OCI-LY1 (cell line): ENCODE data around the gene NDUFS7.

Experiments used
- H2AFZ ChIP-seq: fragments of 200-600 bp; sonication (generic), shearing (Covaris generic); 2 replicates; pipeline ENCODE4 v1.6.0; 2014; ENCODE audit warnings: antibody characterized with exemption, mild to moderate bottlenecking, low read length
- H3F3A ChIP-seq: fragments of 200-600 bp; sonication (generic), shearing (Covaris generic); 2 replicates; pipeline ENCODE4 v1.6.0; 2014; ENCODE audit warnings: mild to moderate bottlenecking, antibody characterized with exemption, low read length, moderate library complexity; ENCODE audit not compliant: insufficient read depth
- H3K27ac ChIP-seq: fragments of 200-600 bp; sonication (generic); 2 replicates; pipeline ENCODE4 v1.5.1; 2014; ENCODE audit warnings: low read length, mixed run types, mild to moderate bottlenecking, low read depth; ENCODE audit not compliant: poor library complexity, severe bottlenecking
- H3K27me3 ChIP-seq: fragments of 200-600 bp; sonication (generic); 2 replicates; pipeline ENCODE4 v1.6.0; 2014; ENCODE audit warnings: antibody characterized with exemption, mild to moderate bottlenecking, low read length, moderate library complexity; ENCODE audit not compliant: insufficient read depth
- H3K36me3 ChIP-seq: fragments of 200-600 bp; sonication (generic); 2 replicates; pipeline ENCODE4 v1.6.1; 2014; ENCODE audit warnings: mild to moderate bottlenecking, antibody characterized with exemption, low read length, moderate library complexity, mixed read lengths; ENCODE audit not compliant: insufficient read depth
- H3K4me1 ChIP-seq: fragments of 200-600 bp; sonication (generic); 2 replicates; pipeline ENCODE4 v1.5.1; 2014; ENCODE audit warnings: mild to moderate bottlenecking, low read length, moderate library complexity; ENCODE audit not compliant: insufficient read depth, severe bottlenecking
- H3K4me2 ChIP-seq: fragments of 200-600 bp; sonication (generic), shearing (Covaris generic); 2 replicates; pipeline ENCODE4 v1.6.1; 2014; ENCODE audit warnings: low read length
- H3K4me3 ChIP-seq: fragments of 200-600 bp; sonication (generic); 2 replicates; pipeline ENCODE4 v1.5.1; 2014; ENCODE audit warnings: low read length, low read depth, mild to moderate bottlenecking, mixed read lengths; ENCODE audit not compliant: poor library complexity, severe bottlenecking
- H3K79me2 ChIP-seq: fragments of 200-600 bp; shearing (Covaris generic); 2 replicates; pipeline ENCODE4 v1.6.1; 2016; ENCODE audit warnings: mixed run types, low read length, mixed read lengths; ENCODE audit not compliant: insufficient read depth
- H3K9ac ChIP-seq: fragments of 200-600 bp; sonication (generic), shearing (Covaris generic); 2 replicates; pipeline ENCODE4 v1.6.1; 2014; ENCODE audit warnings: mild to moderate bottlenecking, low read length, mixed read lengths
- H3K9me2 ChIP-seq: fragments of 200-600 bp; sonication (generic), shearing (Covaris generic); 2 replicates; pipeline ENCODE4 v1.6.1; 2014; ENCODE audit warnings: low read depth, mild to moderate bottlenecking, low read length, mixed read lengths
- H3K9me3 ChIP-seq: fragments of 200-600 bp; shearing (Covaris generic); 2 replicates; pipeline ENCODE4 v1.6.1; 2014; ENCODE audit warnings: low read length, mixed read lengths
- H4K20me1 ChIP-seq: fragments of 200-600 bp; sonication (generic), shearing (Covaris generic); 2 replicates; pipeline ENCODE4 v1.6.0; 2016; ENCODE audit warnings: mild to moderate bottlenecking, low read length; ENCODE audit not compliant: insufficient read depth
- EZH2 ChIP-seq: fragments of 200-600 bp; sonication (generic), shearing (Covaris generic); IDR thresholded peaks from 2 replicates; pipeline ENCODE4 v1.8.0; 2017; ENCODE audit warnings: borderline replicate concordance, mixed run types, mild to moderate bottlenecking, antibody characterized with exemption, low read length, moderate library complexity, mixed read lengths
- TF ChIP-seq, protein P1 (sequence below): fragments of 200-600 bp; sonication (generic), shearing (Covaris generic); IDR thresholded peaks from 2 replicates; pipeline ENCODE4 v1.5.1; 2017; ENCODE audit warnings: mild to moderate bottlenecking, antibody characterized with exemption, low read length, moderate library complexity, mixed read lengths

Gene NDUFS7

DNA sequence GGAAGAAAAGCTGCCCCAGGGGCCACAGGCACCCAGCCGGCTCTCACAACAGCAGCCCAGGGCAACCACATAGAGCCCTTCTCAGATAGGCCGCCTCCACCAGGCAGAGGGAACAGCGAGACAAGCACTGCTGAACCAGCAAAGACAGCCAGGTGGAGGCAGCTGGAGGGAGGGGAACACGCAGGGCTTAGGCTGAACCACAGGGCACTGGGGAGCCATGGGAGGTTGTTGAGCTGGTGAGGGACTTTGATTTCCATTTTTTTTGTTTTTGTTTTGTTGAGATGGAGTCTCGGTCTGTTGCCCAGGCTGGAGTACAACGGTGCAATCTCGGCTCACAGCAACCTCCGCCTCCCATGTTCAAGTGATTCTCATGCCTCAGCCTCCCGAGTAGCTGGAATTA is 14.1 kb downstream of the NDUFS7 start:
- Histone ChIP-seq H3K9me2 (no peaks in the 10 kb centered on the region), H3K79me2 (no peaks in the 10 kb centered on the region), H2AFZ (no peak overlapping the region), H3K4me3 (no peak overlapping the region), H4K20me1 (no peaks in the 10 kb centered on the region), H3F3A (no peaks in the 10 kb centered on the region), H3K4me2 (no peak overlapping the region), H3K27me3 (peaks cover 6% of the 10 kb centered on the region; the same call in 1 of the 2 replicates), H3K9ac (no peak overlapping the region), H3K36me3 (peaks cover 27% of the 10 kb centered on the region), H3K4me1 (peaks cover 20% of the 10 kb centered on the region), H3K27ac (no peak overlapping the region), H3K9me3 (no peaks in the 10 kb centered on the region)
- no peak for TF ChIP-seq EZH2
- TF ChIP-seq, protein P1, sequence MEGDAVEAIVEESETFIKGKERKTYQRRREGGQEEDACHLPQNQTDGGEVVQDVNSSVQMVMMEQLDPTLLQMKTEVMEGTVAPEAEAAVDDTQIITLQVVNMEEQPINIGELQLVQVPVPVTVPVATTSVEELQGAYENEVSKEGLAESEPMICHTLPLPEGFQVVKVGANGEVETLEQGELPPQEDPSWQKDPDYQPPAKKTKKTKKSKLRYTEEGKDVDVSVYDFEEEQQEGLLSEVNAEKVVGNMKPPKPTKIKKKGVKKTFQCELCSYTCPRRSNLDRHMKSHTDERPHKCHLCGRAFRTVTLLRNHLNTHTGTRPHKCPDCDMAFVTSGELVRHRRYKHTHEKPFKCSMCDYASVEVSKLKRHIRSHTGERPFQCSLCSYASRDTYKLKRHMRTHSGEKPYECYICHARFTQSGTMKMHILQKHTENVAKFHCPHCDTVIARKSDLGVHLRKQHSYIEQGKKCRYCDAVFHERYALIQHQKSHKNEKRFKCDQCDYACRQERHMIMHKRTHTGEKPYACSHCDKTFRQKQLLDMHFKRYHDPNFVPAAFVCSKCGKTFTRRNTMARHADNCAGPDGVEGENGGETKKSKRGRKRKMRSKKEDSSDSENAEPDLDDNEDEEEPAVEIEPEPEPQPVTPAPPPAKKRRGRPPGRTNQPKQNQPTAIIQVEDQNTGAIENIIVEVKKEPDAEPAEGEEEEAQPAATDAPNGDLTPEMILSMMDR: no peak

- Histone ChIP-seq H4K20me1 (no peaks in the 10 kb centered on the region), H3K36me3 (peaks cover 15% of the 10 kb centered on the region; the same call in 1 of the 2 replicates), H3K9ac (no peak overlapping the region), H3K9me3 (no peaks in the 10 kb centered on the region), H2AFZ (no peak overlapping the region), H3K4me2 (no peak overlapping the region), H3F3A (no peaks in the 10 kb centered on the region), H3K27ac (no peak overlapping the region), H3K4me1 (peaks cover 20% of the 10 kb centered on the region), H3K79me2 (no peaks in the 10 kb centered on the region), H3K9me2 (no peaks in the 10 kb centered on the region), H3K4me3 (no peak overlapping the region), H3K27me3 (peaks cover 6% of the 10 kb centered on the region; the same call in 1 of the 2 replicates)
- TF ChIP-seq EZH2: no peak
- TF ChIP-seq, protein P1: no peak
Observed at GRCh38 chr19:1399079-1399478, 15.4 kb downstream of the NDUFS7 start.

- H3K9ac ChIP-seq: no peak overlapping the region
Observed at GRCh38 chr19:1399745-1400144, 16.0 kb downstream of the NDUFS7 start.

More at GRCh38 chr19:1399745-1400144, 16.0 kb downstream of the NDUFS7 start:
- Histone ChIP-seq H3K9me2 (no peaks in the 10 kb centered on the region), H3K4me3 (no peak overlapping the region), H3K4me1 (peaks cover 20% of the 10 kb centered on the region), H3K9me3 (no peaks in the 10 kb centered on the region), H2AFZ (no peak overlapping the region), H4K20me1 (no peaks in the 10 kb centered on the region), H3K4me2 (no peak overlapping the region), H3K79me2 (no peaks in the 10 kb centered on the region), H3K36me3 (peaks cover 10% of the 10 kb centered on the region; the same call in 1 of the 2 replicates), H3F3A (no peaks in the 10 kb centered on the region), H3K27ac (no peak overlapping the region), H3K27me3 (peaks cover 6% of the 10 kb centered on the region; the same call in 1 of the 2 replicates)
- TF ChIP-seq EZH2: no peak
- TF ChIP-seq, protein P1: no peak
